K562 (cell line): Measurements from ENCODE around the gene POLD3. TPM values are rescaled to one million over a fixed set of nuclear protein-coding genes. Genes with fewer than 3 reads are reported as not detected.

Experiments
- ATAC-seq: fragments of 200-7000 bp; cut with Tn5 transposase; 3 replicates; pipeline ENCODE4 v1.9.1; 2020; ENCODE audit warnings: moderate library complexity
- BruUV-seq: library from RNA; stranded (reverse); fragments of 400-500 nt; replicated peaks from 2 replicates; lab custom pipeline; 2021; lab: Mats Ljungman, UMichigan
- CTCF ChIA-PET: fragments of 300-600 bp; formaldehyde crosslinking; extraction: SDS; loops from one replicate; lab custom pipeline; 2021; ENCODE audit warnings: low intra/inter-chr PET ratio; lab: Yijun Ruan, JAX
- POLR2A ChIA-PET: fragments of 300-600, 350-650 bp; sonication (Branson Sonifier 250); formaldehyde crosslinking; extraction: SDS; loops from one replicate; lab custom pipeline; 2021; ENCODE audit warnings: antibody characterized with exemption, inconsistent platforms; lab: Yijun Ruan, JAX
- DNase-seq, 4 experiments: peaks; one replicate each; pipeline versions ENCODE4 v3.0.0 to v3.0.0-alpha.2; 2011 to 2018; ENCODE audit warnings: low spot score in 3 of 4, mixed read lengths in 3 of 4; ENCODE audit errors: extremely low read depth in 1 of 4
- FAIRE-seq: peaks from 2 replicates; lab custom pipeline; 2011; peaks lifted over from hg19 to GRCh38; lab: Jason Lieb, UNC
- H2AFZ ChIP-seq: 2 replicates; pipeline ENCODE4 v1.6.0; 2011; ENCODE audit warnings: low read depth, low read length, control low read depth, inconsistent platforms
- H3K27ac ChIP-seq: fragments of 200-600 bp; 3 replicates; pipeline ENCODE4 v1.8.0; 2011; ENCODE audit warnings: low read depth, mild to moderate bottlenecking, control low read depth, inconsistent platforms, low read length, moderate library complexity, mixed read lengths; ENCODE audit errors: extremely low read depth
- H3K27me3 ChIP-seq, 2 experiments: fragments of 300-600 bp in 1 of 2; 2 replicates in 1 of 2; 3 replicates in 1 of 2; pipeline versions ENCODE4 v1.6.0 to v1.8.0; 2011; ENCODE audit warnings: inconsistent platforms in 2 of 2, low read length in 2 of 2, mild to moderate bottlenecking in 1 of 2, mixed read lengths in 1 of 2, moderate library complexity in 1 of 2; ENCODE audit not compliant: control insufficient read depth in 2 of 2, insufficient read depth in 2 of 2
- H3K36me3 ChIP-seq: fragments of 300-600 bp; 3 replicates; pipeline ENCODE4 v1.8.0; 2011; ENCODE audit warnings: mild to moderate bottlenecking, low read length, inconsistent platforms; ENCODE audit not compliant: control insufficient read depth, insufficient read depth
- H3K4me1 ChIP-seq, 2 experiments: fragments of 200-600 bp in 1 of 2; replicated peaks in 1 of 2; 2 replicates in 1 of 2; 3 replicates in 1 of 2; pipeline versions ENCODE4 v1.5.1 to v1.8.0; 2011; ENCODE audit warnings: inconsistent platforms in 2 of 2, low read length in 2 of 2, mild to moderate bottlenecking in 1 of 2, mixed read lengths in 1 of 2, moderate library complexity in 1 of 2; ENCODE audit not compliant: control insufficient read depth in 2 of 2, insufficient read depth in 2 of 2
- H3K4me2 ChIP-seq: 2 replicates; pipeline ENCODE4 v1.6.1; 2011; ENCODE audit warnings: low read length, control low read depth, inconsistent platforms, mixed read lengths; ENCODE audit not compliant: insufficient read depth
- H3K4me3 ChIP-seq: fragments of 200-600 bp; sonication (generic), shearing (Covaris generic); 2 replicates; pipeline ENCODE4 v1.5.1; 2016; ENCODE audit warnings: control low read depth, inconsistent platforms
- H3K79me2 ChIP-seq: fragments of 200-600 bp; 3 replicates; pipeline ENCODE4 v1.8.0; 2011; ENCODE audit warnings: low read length, inconsistent platforms; ENCODE audit not compliant: control insufficient read depth, insufficient read depth
- H3K9ac ChIP-seq, 2 experiments: 2 replicates each; pipeline versions ENCODE4 v1.6.0 to v1.6.1; 2011; ENCODE audit warnings: low read depth in 2 of 2, low read length in 2 of 2, control low read depth in 1 of 2, inconsistent platforms in 1 of 2, mild to moderate bottlenecking in 1 of 2, mixed read lengths in 1 of 2; ENCODE audit not compliant: insufficient read depth in 1 of 2
- H3K9me1 ChIP-seq: one replicate; pipeline ENCODE4 v1.6.0; 2011; ENCODE audit warnings: inconsistent platforms, mild to moderate bottlenecking, low read length, moderate library complexity; ENCODE audit not compliant: control insufficient read depth, insufficient read depth
- H3K9me3 ChIP-seq: replicated peaks from 2 replicates; pipeline ENCODE4 v1.5.1; 2011; ENCODE audit warnings: low read depth, low read length, inconsistent platforms; ENCODE audit not compliant: control insufficient read depth, insufficient read depth
- H4K20me1 ChIP-seq: replicated peaks from 2 replicates; pipeline ENCODE4 v1.6.1; 2011; ENCODE audit warnings: low read length, inconsistent platforms, mixed read lengths; ENCODE audit not compliant: control insufficient read depth, insufficient read depth
- AFF4 ChIP-seq: sonication (generic); formaldehyde crosslinking; IDR thresholded peaks from 2 replicates; pipeline ENCODE4 v1.8.0; 2023; ENCODE audit warnings: mild to moderate bottlenecking, missing genetic modification reagents
- BRD4 ChIP-seq: fragments of 200-600 bp; sonication (generic); IDR thresholded peaks from 2 replicates; pipeline ENCODE4 v1.6.1; 2017; ENCODE audit warnings: inconsistent platforms
- NCOA6 ChIP-seq: fragments of 450-650 bp; IDR thresholded peaks from 2 replicates; pipeline ENCODE4 v1.6.1; 2017; ENCODE audit warnings: mild to moderate bottlenecking
- PHF20 ChIP-seq: fragments of 450-650 bp; IDR thresholded peaks from 2 replicates; pipeline ENCODE4 v1.6.1; 2018; ENCODE audit not compliant: partially characterized antibody
- PTBP1 ChIP-seq: fragments of 200-400 bp; formaldehyde crosslinking; IDR thresholded peaks from 2 replicates; pipeline ENCODE4 v1.6.1; 2017; ENCODE audit warnings: low read depth, low read length
- RFX5 ChIP-seq: IDR thresholded peaks from 2 replicates; pipeline ENCODE4 v1.6.1; 2011; ENCODE audit warnings: low read depth, mild to moderate bottlenecking, improper control_type of control experiment, low read length
- TRIM28 ChIP-seq: fragments of 450-650 bp; IDR thresholded peaks from 2 replicates; pipeline ENCODE4 v1.6.1; 2017
- ZNF140 ChIP-seq: fragments of 250-450 bp; sonication (Bioruptor Pico); IDR thresholded peaks from 2 replicates; pipeline ENCODE4 v1.8.0; 2021; ENCODE audit warnings: moderate library complexity, mild to moderate bottlenecking, inconsistent platforms
- ZNF224 ChIP-seq: sonication (generic); formaldehyde crosslinking; IDR thresholded peaks from 2 replicates; pipeline ENCODE4 v1.8.0; 2022; ENCODE audit warnings: mild to moderate bottlenecking, missing genetic modification reagents
- ZNF41 ChIP-seq: fragments of 250-450 bp; sonication (Bioruptor Pico); conservative IDR thresholded peaks from 2 replicates; pipeline ENCODE4 v1.4.0; 2020; ENCODE audit warnings: mild to moderate bottlenecking
- ZNF778 ChIP-seq: fragments of 450-650 bp; formaldehyde crosslinking; IDR thresholded peaks from 2 replicates; pipeline ENCODE4 v1.4.0; 2020; ENCODE audit warnings: mild to moderate bottlenecking, moderate library complexity
- WGBS: fragments of 100-300 bp; shearing (Covaris generic); methylation state at CpG from one replicate; pipeline ENCODE4 v1.1.6; 2016; ENCODE audit warnings: low coverage, mixed read lengths; ENCODE audit not compliant: insufficient coverage; ENCODE audit errors: missing lambda C conversion rate; 5-methylcytosine and 5-hydroxymethylcytosine counted together
- in situ Hi-C: fragments of 300-500 bp; cut with MboI; formaldehyde crosslinking; loops from 4 replicates; pipeline ENCODE4 v1.15.0; 2018; ENCODE audit warnings: inconsistent platforms, mixed read lengths
- intact Hi-C: fragments of 100-400 bp; cut with micrococcal nuclease; formaldehyde crosslinking; loops from 2 replicates; pipeline ENCODE4 v1.14.2; 2022
- polyA plus RNA-seq, 8 experiments: library from polyadenylated mRNA; depleted of rRNA in 4 of 8; stranded (reverse) in 5 of 8; unstranded in 3 of 8; fragments of >200 nt; fragmentation: Nextera tagmentation in 2 of 8; fragmentation: Illumina TruSeq in 1 of 8; extraction: Ambion mirVana in 2 of 8; extraction: Trizol in 1 of 8; gene quantifications; 2 replicates each; pipeline versions ENCODE4 v1.2.1 to v1.2.3, GENCODE V29; 2011 to 2014; ENCODE audit warnings: inconsistent platforms in 1 of 8, missing spikeins in 1 of 8
- total RNA-seq, 7 experiments: library from RNA; depleted of rRNA in 6 of 7; stranded (reverse); fragments of >200 nt in 6 of 7; fragmentation: Illumina TruSeq in 2 of 7; extraction: Trizol in 2 of 7; gene quantifications; 2 replicates each; pipeline versions ENCODE4 v1.2.1 to v1.2.3, GENCODE V29; 2011 to 2021; ENCODE audit warnings: low replicate concordance in 1 of 7

POLD3 gene
- total and polyA plus RNA-seq, 9 of the 15 experiments (the other 6 are each of a cell fraction or from before 2014, with no cell fraction given): 10.6 to 40.1 (median 24.6) TPM

GRCh38 chr11:74689666-74690065 lies 97.3 kb downstream of the POLD3 start:
- POLR2A ChIA-PET: no interaction called here
- H3K36me3 ChIP-seq: no peaks in the 10 kb centered on the region
- intact Hi-C loops: no loop called here
- H2AFZ ChIP-seq: no peak overlapping the region
- no peaks in the 10 kb centered on the region for H3K9me3 ChIP-seq
- H3K4me2 ChIP-seq: no peak overlapping the region
- H3K9me1 ChIP-seq: no peaks in the 10 kb centered on the region
- H3K79me2 ChIP-seq: no peaks in the 10 kb centered on the region
- no peak for TF ChIP-seq TRIM28
- no peak for TF ChIP-seq PTBP1
- TF ChIP-seq RFX5: no peak
- no peak for TF ChIP-seq BRD4
- TF ChIP-seq NCOA6: no peak
- no peak for TF ChIP-seq ZNF224 (CRISPR knock-in tag)
- no peak for TF ChIP-seq AFF4
- TF ChIP-seq ZNF140 (CRISPR knock-in tag): no peak
- no peak for TF ChIP-seq PHF20
- TF ChIP-seq ZNF778 (CRISPR knock-in tag): no peak
- no peak for TF ChIP-seq ZNF41 (CRISPR knock-in tag)
- CTCF ChIA-PET: no interaction called here
- no TSS peak for BruUV-seq
- DNase-seq: no peak
- no peak for ATAC-seq
- no peaks in the 10 kb centered on the region for H4K20me1 ChIP-seq
- H3K9ac ChIP-seq: no peak overlapping the region
- in situ Hi-C loops: loop anchor here (5.0 kb wide), 1 partner anchor 57 kb away; no protein-coding TSS in a partner anchor
- no peak overlapping the region for H3K4me3 ChIP-seq
- H3K27me3 ChIP-seq: peaks cover 0 to 13% of the 10 kb centered on the region in 2 experiments; a peak in 2 of 5 replicates
- whole genome bisulfite sequencing: 44% methylated on average over 4 of the region's 4 CpGs
- H3K27ac ChIP-seq: no peak overlapping the region
- no peak for FAIRE-seq
- no peaks in the 10 kb centered on the region; a peak in 2 of 5 replicates for H3K4me1 ChIP-seq
